Stimulated activated CD8-positive, alpha-beta memory T cell treated with anti-CD3 and anti-CD28 coated beads, Interleukin-12 subunit alpha, Interleukin-12 subunit beta, amount 100 ng/mL, for 1 hour (primary cell): Measurements from ENCODE around the gene WFDC2.

Experiments
- DNase-seq: peaks from one replicate; pipeline ENCODE4 v3.0.0-alpha.2; 2020; ENCODE audit warnings: low read depth

The WFDC2 gene

DNA sequence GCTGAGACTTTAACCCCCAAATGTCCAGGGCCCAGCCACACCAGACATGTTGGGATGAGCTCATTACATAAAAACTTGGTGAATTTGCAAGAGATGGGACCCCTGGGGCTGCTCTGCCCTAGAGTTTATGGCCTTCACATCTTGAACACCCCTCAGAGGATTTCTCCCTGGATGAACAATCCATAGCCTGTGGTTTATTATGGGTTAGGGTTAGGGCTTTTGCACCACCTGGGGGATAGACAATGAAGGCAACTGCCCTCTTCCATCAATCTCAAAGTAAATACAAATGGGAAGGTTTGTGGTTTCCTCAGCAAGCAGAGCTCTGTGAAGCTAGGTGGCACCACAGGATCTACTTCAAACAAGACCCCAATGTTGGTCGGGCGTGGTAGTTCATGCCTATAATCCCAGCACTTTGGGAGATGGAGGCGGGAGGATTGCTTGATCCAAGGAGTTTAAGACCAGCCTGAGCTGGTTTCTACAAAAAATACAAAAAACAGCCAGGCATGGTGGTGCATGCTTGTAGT is 28.5 kb downstream of the WFDC2 start:
- DNase-seq = no peak

GRCh38 chr20:45500022-45500421 is 30.5 kb downstream of the WFDC2 start:
- DNase-seq = no peak

GRCh38 chr20:45501600-45501999 is 32.0 kb downstream of the WFDC2 start:
- DNase-seq = no peak

DNA sequence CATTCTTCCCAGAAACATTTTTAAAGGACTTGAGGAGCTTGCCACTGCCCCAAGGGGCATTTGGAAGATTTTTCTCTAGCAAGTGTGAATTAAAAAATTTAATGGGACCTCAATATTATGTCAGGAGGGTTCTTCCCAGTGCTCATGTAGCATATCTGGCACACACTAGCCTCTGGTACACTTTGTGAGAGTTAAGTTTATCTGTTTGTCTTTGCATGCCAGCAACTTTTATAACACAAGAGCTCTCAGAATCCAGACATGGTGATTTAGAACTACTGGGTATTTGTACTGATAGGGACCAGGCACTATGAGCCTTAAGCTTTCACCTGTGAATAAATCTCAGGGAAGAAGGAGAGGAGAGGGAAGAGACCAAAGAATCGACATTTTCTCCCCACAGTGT is 33.0 kb downstream of the WFDC2 start:
- no peak for DNase-seq

DNA sequence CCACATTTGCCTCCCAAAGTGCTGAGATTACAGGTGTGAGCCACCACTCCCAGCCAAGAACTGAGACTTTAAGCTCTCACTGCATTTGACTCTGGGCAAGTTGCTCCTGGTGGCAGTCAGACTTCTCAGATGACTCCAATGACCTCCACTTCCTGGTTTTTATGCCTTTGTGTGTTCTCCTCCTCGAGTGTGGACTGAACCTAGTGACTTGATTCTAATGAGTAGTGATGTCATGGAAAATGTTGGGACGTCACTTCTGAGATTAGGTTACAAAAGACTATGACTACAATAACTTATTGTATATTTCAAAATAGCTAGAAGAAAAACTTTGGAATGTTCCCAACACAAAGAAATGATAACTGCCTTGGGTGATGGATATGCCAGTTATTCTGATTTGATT is 33.9 kb downstream of the WFDC2 start:
- no peak for DNase-seq

DNA sequence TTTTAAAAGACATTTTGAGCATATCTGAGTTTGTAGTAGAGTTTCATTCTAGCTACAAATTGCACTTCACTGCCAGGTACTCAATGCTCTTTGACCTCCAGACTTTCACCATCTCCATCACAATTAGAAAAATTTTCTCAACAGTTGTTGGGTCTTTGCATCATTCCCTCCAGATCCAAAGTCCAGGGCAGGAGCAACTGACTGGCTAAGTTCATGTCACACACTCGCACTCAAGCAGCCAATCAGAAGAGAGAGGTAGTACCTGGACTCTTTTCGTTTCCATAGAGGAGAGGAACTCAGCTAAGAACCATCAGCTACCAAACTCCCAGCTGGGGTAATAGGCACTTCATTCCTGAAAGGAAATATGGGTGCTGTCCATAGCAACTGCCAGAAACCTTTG is 36.8 kb downstream of the WFDC2 start:
- no peak for DNase-seq

- no peak for DNase-seq
Measured at GRCh38 chr20:45507011-45507820, 37.7 kb downstream of the WFDC2 start.

- DNase-seq = no peak
Measured at GRCh38 chr20:45508068-45508886, 38.7 kb downstream of the WFDC2 start.

GRCh38 chr20:45509091-45509490 is 39.5 kb downstream of the WFDC2 start:
- DNase-seq = no peak

DNA sequence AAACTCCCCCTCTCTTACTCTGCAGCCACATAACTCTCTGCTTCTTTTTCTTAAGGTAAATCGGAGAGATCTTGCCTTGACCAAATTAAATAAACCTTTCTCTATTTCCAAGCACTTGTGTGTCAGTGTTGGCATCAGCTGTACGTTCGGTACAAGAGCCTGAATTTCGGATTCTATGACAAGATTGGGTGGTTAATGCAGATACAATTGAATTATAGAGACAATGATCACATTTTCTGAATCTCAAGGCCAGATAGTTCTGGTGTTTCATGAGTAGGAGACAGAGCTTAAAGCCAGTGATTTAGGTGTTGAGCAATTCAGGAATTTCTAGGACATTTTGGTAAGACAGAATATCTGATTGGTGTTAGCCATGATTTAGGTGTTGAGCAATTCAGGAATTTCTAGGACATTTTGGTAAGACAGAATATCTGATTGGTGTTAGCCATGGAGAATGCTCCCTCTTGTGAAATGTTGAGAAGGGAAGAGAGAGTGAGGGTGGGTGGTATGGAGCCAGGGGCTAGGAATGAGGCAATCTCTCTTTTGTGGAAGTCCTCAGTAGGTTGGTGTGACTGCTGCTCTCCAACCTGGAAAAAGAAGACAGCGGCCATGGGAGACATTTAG is 40.8 kb downstream of the WFDC2 start:
- no peak for DNase-seq

DNA sequence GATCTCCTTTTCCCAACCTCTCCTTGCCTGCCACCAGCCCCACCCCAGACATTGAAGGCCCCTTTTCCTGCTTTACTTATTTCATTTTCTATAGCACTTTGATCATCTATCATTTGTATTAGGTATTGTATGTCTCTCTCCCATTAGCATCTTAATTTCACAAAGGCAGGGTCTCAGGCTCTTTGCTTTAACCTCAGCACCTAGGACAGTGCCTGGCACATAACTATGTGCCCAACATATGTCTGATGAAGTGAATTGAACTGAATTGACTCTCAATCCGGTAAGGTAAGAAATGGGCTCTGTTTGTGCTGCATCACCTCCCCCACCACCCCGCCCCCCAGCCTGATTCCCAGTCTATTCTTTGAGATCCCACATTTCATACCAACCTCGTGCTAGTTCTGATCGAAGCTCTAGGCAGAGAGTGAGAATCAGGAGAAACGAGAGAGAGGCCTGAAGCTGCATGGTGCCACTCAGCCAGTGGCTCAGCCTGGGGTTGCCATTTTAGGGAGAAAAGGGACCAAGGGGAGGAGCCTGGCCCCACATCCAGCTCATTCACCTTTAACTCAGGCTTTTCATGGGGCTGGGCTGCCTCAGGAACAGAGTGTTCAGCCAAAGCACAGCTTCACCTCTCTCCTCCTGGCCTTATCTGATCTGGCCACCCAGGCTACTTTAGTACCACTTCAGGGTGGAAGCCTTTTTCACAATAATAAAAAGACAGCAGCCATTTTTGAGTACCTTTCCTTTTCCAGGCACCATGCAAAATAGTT is 45.8 kb downstream of the WFDC2 start, which contains the start of gene SPINT3:
Gene SPINT3, minus strand, starts transcription at position 476 of the 767 bp plus-strand sequence. Its CDS starts 14 bp downstream, at position 462.
- DNase-seq = no peak

- no peak for DNase-seq
Measured at GRCh38 chr20:45518282-45518681, 48.7 kb downstream of the WFDC2 start.

DNA sequence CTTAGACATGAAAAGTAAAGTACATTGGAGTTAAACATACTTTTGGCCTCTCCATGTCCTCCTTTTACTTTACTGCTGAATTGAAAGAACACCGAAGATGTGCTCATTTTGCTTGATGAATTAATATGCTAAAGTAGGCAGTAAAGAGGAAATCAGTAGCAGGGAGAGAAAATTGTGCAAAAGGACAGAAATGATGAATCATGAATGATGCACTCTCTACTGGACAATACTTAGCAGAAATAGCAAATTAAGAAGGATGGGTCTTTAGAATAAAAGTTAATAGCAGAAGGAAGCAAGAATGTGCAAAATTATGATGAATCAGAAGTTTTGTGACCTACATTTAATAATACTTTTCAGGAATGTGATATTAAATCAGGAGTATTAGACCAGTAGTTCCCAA is 54.3 kb downstream of the WFDC2 start:
- no peak for DNase-seq

DNA sequence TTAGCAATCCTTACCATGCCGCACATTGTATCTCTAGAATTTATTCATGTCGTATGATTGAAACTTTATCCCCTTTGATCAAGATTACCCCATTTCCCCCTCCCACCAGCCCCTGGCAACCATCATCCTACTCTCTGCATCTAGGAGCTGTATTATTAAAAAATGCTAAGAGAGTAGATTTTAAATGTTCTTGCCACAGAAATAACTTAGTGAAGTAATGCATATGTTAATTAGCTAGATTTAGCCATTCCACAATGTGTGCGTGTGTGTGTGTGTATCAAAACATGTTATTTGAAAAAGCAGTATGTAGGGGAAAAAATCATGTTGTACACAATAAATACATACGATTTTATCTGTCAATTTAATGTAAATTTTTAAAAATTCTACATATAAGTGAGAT is 57.7 kb downstream of the WFDC2 start:
- DNase-seq = no peak
